AG04449 (cell line): ENCODE data around the gene FAM174A.

Experiments used
- CTCF ChIA-PET: fragments of 350-600 bp; formaldehyde crosslinking; extraction: SDS; loops from one replicate; lab custom pipeline; 2021; ENCODE audit warnings: antibody characterized with exemption; lab: Yijun Ruan, JAX
- POLR2A ChIA-PET: fragments of 400-600, 350-600 bp; formaldehyde crosslinking; extraction: SDS; loops from one replicate; lab custom pipeline; 2020; ENCODE audit warnings: antibody characterized with exemption, inconsistent platforms; lab: Yijun Ruan, JAX
- DNase-seq: peaks from one replicate; pipeline ENCODE4 v3.0.0-alpha.2; 2010; ENCODE audit warnings: low read depth, low spot score
- H3K4me3 ChIP-seq: 2 replicates; pipeline ENCODE4 v1.5.1; 2011; ENCODE audit warnings: low read depth, mild to moderate bottlenecking, control low read depth, low read length
- TF ChIP-seq, protein P1 (sequence below): IDR thresholded peaks from one replicate; pipeline ENCODE4 v1.5.1; 2011; ENCODE audit warnings: mild to moderate bottlenecking, moderate library complexity, low read length, control low read depth, inconsistent platforms; ENCODE audit not compliant: insufficient read depth; ENCODE audit errors: missing control alignments

Gene FAM174A

DNA sequence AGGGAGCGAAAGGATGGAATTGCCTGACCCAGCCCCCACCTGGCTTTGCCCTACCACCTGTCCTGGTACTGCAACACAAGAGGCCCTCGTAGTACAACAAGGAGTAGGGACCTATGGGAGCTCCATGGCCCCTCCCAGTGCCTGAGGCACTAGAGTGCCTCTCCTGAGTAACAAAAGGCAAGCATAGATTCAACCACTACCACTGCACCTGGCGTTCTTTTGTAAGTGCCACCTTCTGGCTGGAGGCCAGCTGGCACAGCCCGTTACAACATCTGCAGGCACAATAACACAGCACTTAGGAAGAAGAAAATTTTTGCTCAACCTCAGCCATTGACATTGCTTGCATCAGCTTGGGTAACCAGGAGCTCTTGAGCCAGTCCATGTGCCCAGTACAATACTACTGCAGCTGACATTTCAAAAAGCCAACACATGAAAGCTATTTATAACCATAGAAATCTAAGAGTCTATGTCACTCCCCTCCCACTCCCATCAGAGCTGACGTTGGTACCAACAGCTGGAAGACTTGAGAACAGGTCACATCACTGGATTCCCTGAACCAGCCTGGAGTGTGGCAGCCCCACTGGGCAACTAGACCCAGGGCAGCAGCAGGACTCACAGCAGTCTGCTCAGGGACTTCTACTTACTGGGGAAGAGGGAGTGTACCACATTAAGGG lies 17.7 kb upstream of the FAM174A start:
- TF ChIP-seq, protein P1, sequence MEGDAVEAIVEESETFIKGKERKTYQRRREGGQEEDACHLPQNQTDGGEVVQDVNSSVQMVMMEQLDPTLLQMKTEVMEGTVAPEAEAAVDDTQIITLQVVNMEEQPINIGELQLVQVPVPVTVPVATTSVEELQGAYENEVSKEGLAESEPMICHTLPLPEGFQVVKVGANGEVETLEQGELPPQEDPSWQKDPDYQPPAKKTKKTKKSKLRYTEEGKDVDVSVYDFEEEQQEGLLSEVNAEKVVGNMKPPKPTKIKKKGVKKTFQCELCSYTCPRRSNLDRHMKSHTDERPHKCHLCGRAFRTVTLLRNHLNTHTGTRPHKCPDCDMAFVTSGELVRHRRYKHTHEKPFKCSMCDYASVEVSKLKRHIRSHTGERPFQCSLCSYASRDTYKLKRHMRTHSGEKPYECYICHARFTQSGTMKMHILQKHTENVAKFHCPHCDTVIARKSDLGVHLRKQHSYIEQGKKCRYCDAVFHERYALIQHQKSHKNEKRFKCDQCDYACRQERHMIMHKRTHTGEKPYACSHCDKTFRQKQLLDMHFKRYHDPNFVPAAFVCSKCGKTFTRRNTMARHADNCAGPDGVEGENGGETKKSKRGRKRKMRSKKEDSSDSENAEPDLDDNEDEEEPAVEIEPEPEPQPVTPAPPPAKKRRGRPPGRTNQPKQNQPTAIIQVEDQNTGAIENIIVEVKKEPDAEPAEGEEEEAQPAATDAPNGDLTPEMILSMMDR: no peak
- no peak overlapping the region for H3K4me3 ChIP-seq
- POLR2A ChIA-PET: no interaction called here
- DNase-seq: no peak
- CTCF ChIA-PET: no interaction called here

DNA sequence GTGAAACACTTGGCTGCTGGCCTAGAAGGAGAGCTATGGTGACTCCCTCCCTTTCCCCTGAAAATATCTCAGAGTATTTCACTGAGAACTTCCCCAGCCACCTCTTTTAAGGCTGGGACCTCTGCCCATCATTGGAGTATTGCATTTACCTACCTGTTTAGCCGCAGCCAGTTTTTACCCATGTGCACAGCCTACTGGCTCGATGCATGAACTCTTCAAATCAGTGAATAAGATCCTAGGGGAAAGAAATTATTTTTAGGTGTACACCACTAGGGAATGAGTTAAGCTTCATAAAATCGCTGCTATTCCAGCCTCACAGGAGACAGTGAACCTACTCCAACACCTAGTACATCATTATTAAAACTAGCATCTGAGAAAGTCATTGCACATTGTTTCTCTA lies 16.8 kb upstream of the FAM174A start:
- no peak for DNase-seq
- POLR2A ChIA-PET: no interaction called here
- CTCF ChIA-PET: no interaction called here

DNA sequence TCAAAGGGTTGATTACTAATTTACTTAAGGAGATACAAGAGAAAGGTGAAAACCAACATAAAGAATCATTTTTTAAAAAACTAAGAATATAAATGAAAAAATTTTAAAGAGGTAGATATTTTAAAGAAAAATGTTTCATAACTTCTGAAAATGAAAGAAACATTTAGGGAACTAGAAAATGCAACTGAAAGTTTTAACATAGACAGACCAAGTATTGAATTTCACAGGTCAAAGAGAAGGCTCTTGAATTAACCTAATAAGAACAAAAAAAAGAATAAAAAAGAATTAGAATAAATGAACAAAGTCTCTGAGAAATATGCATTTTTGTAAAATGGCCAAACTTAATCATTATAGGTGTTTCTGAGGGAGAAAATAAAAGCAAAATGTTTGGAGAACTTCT lies 16.1 kb upstream of the FAM174A start:
- H3K4me3 ChIP-seq: no peak overlapping the region
- ChIA-PET POLR2A (no interaction called here), CTCF (no interaction called here)
- no peak for DNase-seq
- TF ChIP-seq, protein P1: no peak

More for the DNA sequence above, 16.8 kb upstream of the FAM174A start:
- H3K4me3 ChIP-seq: no peak overlapping the region
- TF ChIP-seq, protein P1: no peak

DNA sequence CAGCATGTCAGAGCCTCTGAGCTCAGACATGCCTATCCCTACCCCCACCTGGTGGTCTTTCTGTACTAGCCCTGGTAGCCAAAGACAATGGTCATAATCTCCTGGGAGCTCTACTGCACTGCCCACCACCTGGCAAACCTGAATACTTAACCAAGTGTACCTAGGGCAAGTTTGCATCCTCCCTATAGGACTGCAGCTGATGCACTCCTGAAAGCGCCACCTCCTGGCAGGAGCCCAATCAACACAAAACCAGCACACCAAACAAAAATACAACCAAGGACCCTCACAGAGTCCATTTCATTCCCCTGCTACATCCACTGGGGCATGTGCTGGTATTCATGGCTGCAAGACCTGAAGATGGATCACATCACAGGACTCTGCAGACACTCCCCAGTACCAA lies 14.8 kb upstream of the FAM174A start:
- no peak for DNase-seq
- ChIA-PET CTCF (no interaction called here), POLR2A (no interaction called here)
- no peak overlapping the region for H3K4me3 ChIP-seq
- TF ChIP-seq, protein P1: no peak

DNA sequence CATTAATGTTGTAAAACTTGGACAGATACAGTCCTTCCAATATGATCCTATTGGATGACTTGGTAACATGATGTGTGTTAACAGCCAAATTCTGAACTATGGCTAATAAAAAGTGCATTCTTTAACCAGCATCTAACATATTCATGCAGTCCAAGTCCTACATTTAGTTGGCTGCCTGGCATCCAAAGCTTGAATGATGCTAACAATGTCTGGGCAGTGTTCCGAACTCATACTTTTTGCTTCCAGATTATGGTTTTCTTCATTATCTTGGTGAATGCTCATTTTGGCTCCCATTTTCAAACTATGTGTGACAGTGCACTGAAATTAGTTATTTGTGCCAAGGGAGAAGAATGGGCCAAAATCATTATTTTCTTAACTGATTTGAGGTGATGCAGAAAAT lies 2.8 kb downstream of the FAM174A start:
- TF ChIP-seq, protein P1: no peak
- POLR2A ChIA-PET: no interaction called here
- CTCF ChIA-PET: no interaction called here
- no peak for DNase-seq
- H3K4me3 ChIP-seq: no peak overlapping the region

DNA sequence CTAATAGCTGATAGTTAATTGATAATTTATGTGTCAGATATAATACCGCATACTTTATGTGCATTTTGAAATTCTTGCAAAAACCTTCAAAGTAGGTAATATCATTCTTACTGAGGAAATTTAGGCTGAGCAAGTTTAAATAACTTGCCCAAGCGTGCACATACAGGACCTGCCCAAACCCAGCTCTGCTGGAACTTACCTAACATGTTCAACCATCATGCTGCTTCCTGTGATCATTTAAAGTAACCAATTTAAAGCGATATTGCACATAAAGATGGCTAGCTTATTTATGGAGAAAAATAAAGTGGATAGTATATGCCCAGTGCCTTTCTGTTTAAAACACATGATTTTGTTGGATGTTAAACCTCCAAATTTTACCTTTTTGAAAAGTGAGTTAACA lies 4.3 kb downstream of the FAM174A start:
- POLR2A ChIA-PET: no interaction called here
- H3K4me3 ChIP-seq: no peak overlapping the region
- TF ChIP-seq, protein P1: no peak
- DNase-seq: no peak
- CTCF ChIA-PET: no interaction called here
